Measurements from ENCODE around the gene HVCN1.

DNA sequence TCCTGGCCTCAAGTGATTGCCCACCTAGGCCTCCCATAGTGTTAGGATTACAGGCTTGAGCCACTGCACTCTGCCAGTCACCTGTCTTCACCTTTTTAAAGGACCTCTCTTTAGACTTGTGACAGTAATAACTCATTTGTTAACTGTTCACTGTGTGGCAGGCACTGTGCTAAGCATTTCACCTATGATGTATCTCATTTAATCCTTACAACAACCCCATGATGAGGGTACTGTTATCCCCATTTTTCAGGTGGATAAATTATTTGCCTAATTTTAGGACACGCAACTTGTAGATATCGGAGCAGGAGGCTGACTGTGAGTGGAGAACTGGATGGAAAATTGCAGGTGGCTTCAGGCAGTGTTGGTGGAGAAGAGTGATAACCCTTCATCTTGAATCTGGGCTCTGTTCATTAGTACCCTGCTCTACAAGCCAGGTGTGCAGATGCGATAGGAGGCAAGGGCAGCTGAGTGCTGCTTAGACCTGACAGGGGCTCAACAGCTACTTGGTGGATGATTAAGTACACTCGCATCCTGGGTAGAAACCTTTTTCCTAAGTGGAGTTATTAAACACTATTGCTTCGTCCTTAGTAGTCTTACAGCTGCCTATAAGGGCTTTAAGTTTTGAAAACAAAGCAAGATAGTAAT, 72.3 kb downstream of the HVCN1 start:
- TF ChIP-seq, protein P1, sequence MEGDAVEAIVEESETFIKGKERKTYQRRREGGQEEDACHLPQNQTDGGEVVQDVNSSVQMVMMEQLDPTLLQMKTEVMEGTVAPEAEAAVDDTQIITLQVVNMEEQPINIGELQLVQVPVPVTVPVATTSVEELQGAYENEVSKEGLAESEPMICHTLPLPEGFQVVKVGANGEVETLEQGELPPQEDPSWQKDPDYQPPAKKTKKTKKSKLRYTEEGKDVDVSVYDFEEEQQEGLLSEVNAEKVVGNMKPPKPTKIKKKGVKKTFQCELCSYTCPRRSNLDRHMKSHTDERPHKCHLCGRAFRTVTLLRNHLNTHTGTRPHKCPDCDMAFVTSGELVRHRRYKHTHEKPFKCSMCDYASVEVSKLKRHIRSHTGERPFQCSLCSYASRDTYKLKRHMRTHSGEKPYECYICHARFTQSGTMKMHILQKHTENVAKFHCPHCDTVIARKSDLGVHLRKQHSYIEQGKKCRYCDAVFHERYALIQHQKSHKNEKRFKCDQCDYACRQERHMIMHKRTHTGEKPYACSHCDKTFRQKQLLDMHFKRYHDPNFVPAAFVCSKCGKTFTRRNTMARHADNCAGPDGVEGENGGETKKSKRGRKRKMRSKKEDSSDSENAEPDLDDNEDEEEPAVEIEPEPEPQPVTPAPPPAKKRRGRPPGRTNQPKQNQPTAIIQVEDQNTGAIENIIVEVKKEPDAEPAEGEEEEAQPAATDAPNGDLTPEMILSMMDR (IDR thresholded peaks at IDR 0.05; ENCODE audit: low read depth, low read length): no peak
- no peak for TF ChIP-seq EZH2phosphoT487 (IDR thresholded peaks at IDR 0.05; ENCODE audit: low read depth)

Measured in OCI-LY3 (cell line).